DND-41 (cell line): ENCODE data around the gene RPH3AL.

Experiments used
- EZH2 ChIP-seq: IDR thresholded peaks from 3 replicates; pipeline ENCODE4 v1.6.1; 2012; ENCODE audit warnings: borderline replicate concordance, low read depth, mild to moderate bottlenecking, moderate library complexity, low read length, inconsistent platforms; ENCODE audit not compliant: severe bottlenecking
- TF ChIP-seq, protein P1 (sequence below): IDR thresholded peaks from 2 replicates; pipeline ENCODE4 v1.5.1; 2012; ENCODE audit warnings: borderline replicate concordance, low read length, moderate library complexity, mild to moderate bottlenecking; ENCODE audit not compliant: poor library complexity, severe bottlenecking; ENCODE audit errors: extremely low read depth

DNA sequence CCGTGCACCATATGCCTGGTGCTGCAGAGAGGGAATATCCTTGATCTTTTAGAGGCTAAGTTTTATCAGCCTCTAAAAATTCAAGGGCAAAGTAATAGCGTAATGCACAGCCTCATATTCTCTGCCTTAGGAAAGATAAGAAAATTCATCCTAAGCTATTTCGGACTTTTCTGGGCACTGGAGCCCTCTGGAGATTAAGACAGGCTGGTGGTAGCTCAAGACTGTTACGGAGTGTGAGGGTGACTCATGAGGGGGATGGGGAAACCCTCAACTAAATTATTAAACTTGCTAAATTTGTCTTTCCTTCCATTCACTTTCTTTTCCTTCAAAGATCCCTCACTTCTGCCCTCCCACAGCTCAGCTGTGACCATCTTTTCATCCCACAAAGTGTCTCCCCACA lies 73.3 kb downstream of the RPH3AL start:
- TF ChIP-seq, protein P1, sequence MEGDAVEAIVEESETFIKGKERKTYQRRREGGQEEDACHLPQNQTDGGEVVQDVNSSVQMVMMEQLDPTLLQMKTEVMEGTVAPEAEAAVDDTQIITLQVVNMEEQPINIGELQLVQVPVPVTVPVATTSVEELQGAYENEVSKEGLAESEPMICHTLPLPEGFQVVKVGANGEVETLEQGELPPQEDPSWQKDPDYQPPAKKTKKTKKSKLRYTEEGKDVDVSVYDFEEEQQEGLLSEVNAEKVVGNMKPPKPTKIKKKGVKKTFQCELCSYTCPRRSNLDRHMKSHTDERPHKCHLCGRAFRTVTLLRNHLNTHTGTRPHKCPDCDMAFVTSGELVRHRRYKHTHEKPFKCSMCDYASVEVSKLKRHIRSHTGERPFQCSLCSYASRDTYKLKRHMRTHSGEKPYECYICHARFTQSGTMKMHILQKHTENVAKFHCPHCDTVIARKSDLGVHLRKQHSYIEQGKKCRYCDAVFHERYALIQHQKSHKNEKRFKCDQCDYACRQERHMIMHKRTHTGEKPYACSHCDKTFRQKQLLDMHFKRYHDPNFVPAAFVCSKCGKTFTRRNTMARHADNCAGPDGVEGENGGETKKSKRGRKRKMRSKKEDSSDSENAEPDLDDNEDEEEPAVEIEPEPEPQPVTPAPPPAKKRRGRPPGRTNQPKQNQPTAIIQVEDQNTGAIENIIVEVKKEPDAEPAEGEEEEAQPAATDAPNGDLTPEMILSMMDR = no peak
- no peak for TF ChIP-seq EZH2
